Fibroblast of skin of scalp (primary cell): ENCODE results near the gene ATP10B.

Experiments
- DNase-seq: peaks from one replicate; pipeline ENCODE4 v3.0.0-alpha.2; 2013

Gene ATP10B

DNA sequence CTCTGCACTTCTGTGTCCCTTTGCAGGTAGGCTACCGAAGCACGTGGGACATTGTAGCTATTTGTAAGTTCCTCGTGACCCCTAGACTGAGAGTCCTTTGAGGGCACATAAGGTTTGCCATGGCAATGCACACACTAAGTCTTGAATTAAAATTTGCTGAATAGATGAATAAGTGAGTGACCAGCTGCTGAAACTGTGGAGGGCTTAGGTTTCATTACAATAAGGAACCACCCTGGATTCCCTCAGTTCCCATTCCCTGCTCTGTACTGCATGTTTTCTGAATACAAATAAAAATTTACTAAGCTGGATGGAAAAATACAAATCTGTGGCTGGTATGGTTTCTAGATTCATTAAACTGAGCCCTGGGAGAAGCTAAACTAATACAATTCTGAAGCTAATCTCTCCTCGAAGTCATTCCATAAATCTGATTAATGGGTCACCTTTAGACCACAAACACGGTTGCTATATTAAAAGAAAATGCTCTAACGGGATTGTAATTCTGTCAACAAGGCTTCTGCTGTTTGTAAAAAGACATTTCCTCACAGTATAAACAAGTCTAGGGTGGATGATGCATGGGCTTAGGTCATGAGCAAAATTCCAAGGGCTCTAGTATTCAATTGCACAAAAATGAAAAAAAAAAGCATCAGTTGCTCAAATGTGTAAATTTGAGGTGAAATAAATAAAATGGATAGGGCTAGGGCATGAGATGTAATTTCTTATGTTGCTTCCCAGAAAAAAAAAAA is 172.3 kb downstream of the ATP10B start:
- no peak for DNase-seq

DNA sequence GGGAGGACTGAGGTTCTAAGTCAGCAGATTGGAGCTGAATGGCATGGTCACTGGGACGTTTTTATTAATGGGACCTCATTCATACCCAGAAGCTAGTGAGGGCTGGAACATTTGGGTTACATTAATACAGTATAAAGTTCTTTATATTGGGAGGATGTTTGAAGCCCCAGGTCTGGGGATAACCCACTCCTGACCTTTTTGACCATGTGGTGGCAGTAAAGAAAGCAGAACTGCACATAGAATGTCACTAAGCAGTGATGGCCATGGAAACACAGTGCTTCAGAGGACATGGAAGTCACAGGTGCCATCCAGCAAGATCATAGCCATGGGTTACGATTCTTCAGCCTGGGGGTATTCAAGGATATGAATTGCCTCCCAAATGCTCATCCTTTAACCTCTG is 176.0 kb downstream of the ATP10B start:
- DNase-seq, result no peak

DNA sequence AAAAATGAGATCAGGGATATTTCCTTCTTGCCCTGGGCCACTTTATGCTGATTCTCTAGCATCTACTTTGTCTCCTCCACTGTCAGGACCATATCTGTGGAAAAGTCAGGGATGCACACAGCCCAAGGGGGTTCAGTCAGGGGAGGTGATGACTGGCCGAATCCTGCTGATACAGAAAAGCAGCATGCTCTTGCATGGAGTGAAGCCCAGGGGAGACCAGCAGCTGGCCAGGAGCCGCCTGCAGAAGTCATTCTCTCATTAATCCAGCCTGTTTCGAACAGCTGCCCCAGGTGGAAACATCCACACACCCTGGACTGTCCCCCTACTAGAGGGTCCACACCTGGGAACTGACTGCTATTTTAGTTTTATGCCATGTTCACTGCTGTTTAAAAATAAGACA is 177.1 kb downstream of the ATP10B start:
- no peak for DNase-seq

DNA sequence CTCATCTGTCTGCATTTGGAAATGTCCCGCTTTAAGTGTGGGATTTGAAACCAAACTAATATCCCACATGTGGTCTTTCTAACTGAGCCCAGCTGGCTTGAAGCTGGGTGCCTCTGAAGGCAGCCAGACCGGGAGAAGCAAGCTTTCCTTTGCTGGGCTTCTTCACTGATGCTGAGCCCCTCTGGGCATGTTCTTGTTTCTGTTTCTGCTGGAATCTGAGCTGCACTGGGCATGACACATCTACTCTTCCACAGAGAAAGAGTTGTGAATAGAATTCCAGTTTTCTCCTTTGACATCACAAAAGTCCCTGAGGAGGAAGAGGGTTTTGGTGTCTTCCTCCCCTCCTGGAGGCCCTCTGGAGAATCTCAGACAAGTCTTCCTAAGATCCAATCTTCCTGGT is 179.5 kb downstream of the ATP10B start:
- DNase-seq, result no peak

- DNase-seq, result no peak
Observed at GRCh38 chr5:160668356-160668755, 183.7 kb downstream of the ATP10B start.

DNA sequence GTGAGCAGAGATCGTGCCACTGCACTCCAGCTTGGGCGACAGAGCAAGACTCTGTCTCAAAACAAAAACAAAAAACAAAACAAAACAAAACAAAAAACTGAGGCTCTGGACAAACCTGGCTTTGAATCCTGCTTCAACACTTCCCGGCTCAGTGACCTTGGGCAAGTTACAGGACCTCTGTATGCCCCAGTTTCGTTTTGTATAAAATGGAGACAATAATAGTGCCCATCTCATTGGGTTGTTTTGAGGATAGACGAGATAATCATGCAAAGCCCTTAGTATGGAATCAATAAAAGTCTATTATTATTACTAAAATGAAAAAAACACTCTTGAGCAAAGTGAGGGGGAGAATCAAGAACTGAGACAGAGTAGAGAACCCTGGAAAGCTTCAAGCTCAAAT is 184.9 kb downstream of the ATP10B start:
- DNase-seq, result no peak

DNA sequence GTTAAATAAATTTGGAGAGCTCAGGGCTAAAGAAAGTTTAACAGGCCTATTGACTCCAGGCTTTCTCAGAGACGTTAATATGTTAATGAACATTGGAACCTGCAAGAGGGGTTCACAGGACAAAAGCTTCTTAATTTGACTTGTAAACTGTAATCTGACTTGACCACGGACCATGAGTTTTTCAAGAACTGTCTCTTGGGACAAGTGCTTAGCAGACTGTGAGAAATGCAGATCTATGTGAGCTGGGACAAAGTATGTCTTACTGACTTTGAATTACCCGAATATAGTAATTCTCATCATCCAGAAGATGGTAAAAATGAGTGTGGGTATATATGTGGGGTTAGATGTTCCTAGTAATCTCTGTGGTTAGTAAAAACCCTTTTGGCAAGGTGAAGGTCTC is 186.6 kb downstream of the ATP10B start:
- no peak for DNase-seq

DNA sequence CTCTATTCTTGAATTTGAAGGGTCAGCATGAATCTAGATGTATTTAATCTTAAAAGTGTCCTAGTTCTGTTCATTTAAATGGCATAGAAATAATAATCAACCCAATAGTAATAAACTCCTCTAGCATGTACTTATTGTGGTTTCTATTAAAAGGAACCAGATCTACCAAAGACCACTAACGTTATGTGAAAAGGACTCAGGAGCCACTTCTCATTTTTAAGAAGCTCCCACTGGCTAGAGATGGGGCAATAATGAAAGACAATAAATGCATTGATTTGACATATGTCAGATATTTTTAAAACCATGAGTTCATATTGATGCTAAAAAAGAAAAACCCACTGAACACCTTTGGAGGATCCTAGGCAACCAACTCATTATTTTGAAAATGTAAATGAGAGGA is 191.9 kb downstream of the ATP10B start:
- DNase-seq, result no peak

DNA sequence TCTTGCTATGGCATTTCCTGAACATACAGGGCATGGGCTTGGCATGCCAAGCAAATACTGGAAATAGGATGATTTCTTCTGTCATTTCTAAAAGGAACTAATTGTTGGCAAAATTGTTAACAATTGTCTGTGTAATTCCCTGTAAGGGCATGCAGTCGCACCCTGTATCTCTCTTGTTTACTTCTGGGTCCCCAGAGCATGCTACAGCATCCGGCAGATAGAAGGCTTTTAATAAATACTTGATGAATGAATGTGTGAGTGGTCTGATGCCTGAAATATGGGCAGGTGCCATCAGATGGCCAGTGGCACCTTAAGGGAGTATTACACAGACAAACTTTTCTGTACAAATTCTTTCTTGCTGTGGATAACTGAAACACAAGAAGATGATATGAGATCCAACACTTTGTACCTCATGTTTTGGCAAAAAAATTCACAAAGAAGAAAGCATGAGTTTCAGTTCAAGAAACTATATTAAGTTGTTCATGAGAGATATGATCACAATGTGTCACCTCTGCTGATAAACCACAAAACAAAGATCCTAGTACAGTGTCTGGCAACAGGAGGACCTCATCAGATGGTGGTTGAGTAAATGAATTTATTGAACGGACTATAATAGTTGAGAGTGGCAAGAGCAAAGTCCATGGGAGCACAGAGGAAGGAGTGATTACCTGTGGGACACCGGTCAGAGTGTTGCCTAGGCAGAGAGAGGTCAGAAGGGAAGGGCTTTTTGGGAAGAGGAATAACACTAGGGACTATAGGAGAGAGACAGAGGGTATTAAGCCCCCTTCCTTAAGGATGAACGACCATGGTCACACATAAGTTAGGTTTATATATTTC is 194.2 kb downstream of the ATP10B start:
- DNase-seq, result no peak

GRCh38 chr5:160657068-160657507 is 194.9 kb downstream of the ATP10B start:
- no peak for DNase-seq

DNA sequence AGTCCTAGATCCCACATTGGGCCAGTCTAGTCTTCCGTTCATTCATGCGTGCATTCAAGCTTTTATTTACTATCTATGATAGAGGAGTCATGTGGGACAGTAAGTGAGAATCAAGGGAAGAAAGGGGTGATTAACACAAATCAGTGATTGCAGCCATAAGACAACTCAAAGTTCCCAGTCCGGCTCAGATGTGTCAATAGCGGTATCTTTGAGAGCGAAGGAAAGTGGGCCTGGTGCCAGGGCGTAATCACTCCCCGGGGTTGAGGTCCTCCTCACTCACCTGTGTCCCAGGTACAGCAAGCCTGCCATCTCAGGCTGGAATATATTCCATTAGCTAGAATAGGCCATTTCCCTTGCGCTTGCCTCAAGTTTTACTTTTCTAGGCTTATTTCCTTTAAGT is 196.3 kb downstream of the ATP10B start:
- no peak for DNase-seq

GRCh38 chr5:160651692-160652645 is 200.0 kb downstream of the ATP10B start:
- no peak for DNase-seq

- no peak for DNase-seq
Observed at GRCh38 chr5:160649304-160649703, 202.7 kb downstream of the ATP10B start.

GRCh38 chr5:160646033-160646432 is 206.0 kb downstream of the ATP10B start:
- no peak for DNase-seq

DNA sequence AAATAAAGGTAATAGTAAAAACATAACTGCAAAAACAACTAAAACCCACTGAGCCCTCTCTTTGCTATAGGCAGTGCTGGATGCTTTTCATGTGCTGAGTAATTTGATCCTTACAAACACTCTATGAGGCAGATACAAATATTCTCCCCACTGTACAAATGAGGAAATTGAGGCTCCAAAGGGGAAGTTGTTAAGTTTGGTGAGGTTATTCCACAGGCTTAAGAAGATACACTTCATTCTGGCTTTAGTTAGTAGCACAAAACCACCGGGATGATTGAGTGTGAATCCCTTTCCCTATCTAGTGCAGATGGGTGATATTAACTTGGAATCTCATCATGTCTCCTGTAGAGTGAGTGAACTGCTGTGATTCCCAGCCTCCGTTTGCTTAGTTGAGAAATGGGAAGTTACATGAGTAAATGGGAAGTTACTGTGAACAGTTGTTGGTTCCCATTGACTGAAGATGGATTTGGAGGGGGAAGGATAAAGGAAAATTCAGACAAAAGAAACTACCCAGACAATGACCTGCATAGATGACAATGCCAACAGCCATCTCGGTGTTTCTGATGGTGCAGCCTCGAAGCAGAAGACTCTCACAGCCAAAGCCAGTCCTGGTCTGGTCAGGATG is 208.3 kb downstream of the ATP10B start:
- no peak for DNase-seq

DNA sequence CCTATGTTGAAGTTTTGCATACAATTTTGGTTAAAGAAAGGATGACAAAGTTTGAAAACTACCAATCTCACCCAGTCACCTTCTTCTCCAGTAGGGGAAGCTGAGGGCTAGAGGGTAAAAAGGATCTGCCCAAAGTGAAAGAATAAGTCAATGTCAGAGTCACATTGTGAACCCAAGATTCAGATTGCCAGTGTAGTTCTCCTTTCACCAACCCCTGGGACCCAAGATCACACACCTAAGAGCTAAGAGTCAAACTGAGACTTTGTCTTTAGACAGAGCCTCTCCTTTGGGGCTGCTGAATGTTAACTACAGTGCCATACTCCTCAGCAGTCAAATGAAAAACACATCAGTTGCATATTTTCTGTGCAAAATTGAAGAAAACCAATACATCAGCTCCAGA is 210.6 kb downstream of the ATP10B start:
- DNase-seq, result no peak

GRCh38 chr5:160640406-160640805 is 211.6 kb downstream of the ATP10B start:
- no peak for DNase-seq

- no peak for DNase-seq
Observed at GRCh38 chr5:160638161-160638742, 213.8 kb downstream of the ATP10B start.

- DNase-seq, result no peak
Observed at GRCh38 chr5:160637357-160638090, 214.5 kb downstream of the ATP10B start.

GRCh38 chr5:160635663-160636062 is 216.3 kb downstream of the ATP10B start:
- no peak for DNase-seq

DNA sequence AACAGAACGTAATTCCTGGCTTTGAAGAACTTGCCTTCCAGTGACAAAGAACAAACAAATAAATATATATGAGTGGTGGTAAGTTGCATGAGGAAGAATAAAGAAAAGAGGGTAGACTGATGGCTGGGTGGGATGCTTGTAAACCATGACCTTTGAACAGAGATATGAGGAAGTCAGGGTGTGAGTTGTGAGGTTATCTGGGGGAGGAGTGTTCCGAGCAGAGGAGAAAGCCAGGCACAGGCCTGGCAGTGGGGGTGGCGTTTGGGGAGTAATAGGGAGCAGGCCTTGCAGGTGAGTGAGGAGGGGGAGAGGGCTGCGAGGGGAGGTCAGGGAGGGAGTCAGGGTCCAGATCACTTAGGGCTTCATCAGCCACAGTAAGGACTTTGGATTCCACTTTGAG is 217.0 kb downstream of the ATP10B start:
- no peak for DNase-seq
